Mesothelial cell of epicardium (in vitro differentiated cells): Measurements from ENCODE around the gene CSNK1A1. TPM values are rescaled to one million over a fixed set of nuclear protein-coding genes. Genes with fewer than 3 reads are reported as not detected.

Experiments used
- DNase-seq, 2 experiments: peaks; one replicate each; pipeline ENCODE4 v3.0.0; 2021; ENCODE audit warnings: low spot score in 2 of 2; ENCODE audit not compliant: unreplicated experiment in 2 of 2
- H3K27ac Mint-ChIP-seq: 2 replicates; pipeline ENCODE4 v1.8.0; 2021; ENCODE audit warnings: mixed read lengths
- H3K27me3 Mint-ChIP-seq: 2 replicates; pipeline ENCODE4 v1.8.0; 2021; ENCODE audit warnings: low read depth, mixed read lengths
- H3K36me3 Mint-ChIP-seq: 2 replicates; pipeline ENCODE4 v1.8.0; 2021; ENCODE audit warnings: mixed read lengths
- H3K4me1 Mint-ChIP-seq: 2 replicates; pipeline ENCODE4 v1.8.0; 2021; ENCODE audit warnings: mixed read lengths
- H3K4me3 Mint-ChIP-seq: 2 replicates; pipeline ENCODE4 v1.8.0; 2021; ENCODE audit warnings: mild to moderate bottlenecking, moderate library complexity, mixed read lengths
- H3K9me3 Mint-ChIP-seq: 2 replicates; pipeline ENCODE4 v1.8.0; 2021; ENCODE audit warnings: mixed read lengths
- total RNA-seq: library from RNA; stranded (reverse); gene quantifications from 3 replicates; pipeline ENCODE4 v1.2.1, GENCODE V29; 2021
- TF ChIP-seq, protein P1 (sequence below): fragments of 200-600 bp; sonication (generic); IDR thresholded peaks from one replicate; pipeline ENCODE4 v1.5.0; 2021; ENCODE audit warnings: antibody characterized with exemption; ENCODE audit not compliant: unreplicated experiment

Gene CSNK1A1
- total RNA-seq, 1 donor from 2014 or later, result 254 TPM

GRCh38 chr5:149486726-149487635 is 64.3 kb downstream of the CSNK1A1 start:
- H3K9me3 Mint-ChIP-seq, result no peaks in the 10 kb centered on the region
- TF ChIP-seq, protein P1, sequence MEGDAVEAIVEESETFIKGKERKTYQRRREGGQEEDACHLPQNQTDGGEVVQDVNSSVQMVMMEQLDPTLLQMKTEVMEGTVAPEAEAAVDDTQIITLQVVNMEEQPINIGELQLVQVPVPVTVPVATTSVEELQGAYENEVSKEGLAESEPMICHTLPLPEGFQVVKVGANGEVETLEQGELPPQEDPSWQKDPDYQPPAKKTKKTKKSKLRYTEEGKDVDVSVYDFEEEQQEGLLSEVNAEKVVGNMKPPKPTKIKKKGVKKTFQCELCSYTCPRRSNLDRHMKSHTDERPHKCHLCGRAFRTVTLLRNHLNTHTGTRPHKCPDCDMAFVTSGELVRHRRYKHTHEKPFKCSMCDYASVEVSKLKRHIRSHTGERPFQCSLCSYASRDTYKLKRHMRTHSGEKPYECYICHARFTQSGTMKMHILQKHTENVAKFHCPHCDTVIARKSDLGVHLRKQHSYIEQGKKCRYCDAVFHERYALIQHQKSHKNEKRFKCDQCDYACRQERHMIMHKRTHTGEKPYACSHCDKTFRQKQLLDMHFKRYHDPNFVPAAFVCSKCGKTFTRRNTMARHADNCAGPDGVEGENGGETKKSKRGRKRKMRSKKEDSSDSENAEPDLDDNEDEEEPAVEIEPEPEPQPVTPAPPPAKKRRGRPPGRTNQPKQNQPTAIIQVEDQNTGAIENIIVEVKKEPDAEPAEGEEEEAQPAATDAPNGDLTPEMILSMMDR, result no peak
- H3K27me3 Mint-ChIP-seq, result no peaks in the 10 kb centered on the region
- peak overlapping the region; percentile 91 for H3K27ac Mint-ChIP-seq
- no peaks in the 10 kb centered on the region for H3K36me3 Mint-ChIP-seq
- DNase-seq, result no peak
- H3K4me3 Mint-ChIP-seq, result no peak overlapping the region
- peaks cover 23% of the 10 kb centered on the region for H3K4me1 Mint-ChIP-seq

DNA sequence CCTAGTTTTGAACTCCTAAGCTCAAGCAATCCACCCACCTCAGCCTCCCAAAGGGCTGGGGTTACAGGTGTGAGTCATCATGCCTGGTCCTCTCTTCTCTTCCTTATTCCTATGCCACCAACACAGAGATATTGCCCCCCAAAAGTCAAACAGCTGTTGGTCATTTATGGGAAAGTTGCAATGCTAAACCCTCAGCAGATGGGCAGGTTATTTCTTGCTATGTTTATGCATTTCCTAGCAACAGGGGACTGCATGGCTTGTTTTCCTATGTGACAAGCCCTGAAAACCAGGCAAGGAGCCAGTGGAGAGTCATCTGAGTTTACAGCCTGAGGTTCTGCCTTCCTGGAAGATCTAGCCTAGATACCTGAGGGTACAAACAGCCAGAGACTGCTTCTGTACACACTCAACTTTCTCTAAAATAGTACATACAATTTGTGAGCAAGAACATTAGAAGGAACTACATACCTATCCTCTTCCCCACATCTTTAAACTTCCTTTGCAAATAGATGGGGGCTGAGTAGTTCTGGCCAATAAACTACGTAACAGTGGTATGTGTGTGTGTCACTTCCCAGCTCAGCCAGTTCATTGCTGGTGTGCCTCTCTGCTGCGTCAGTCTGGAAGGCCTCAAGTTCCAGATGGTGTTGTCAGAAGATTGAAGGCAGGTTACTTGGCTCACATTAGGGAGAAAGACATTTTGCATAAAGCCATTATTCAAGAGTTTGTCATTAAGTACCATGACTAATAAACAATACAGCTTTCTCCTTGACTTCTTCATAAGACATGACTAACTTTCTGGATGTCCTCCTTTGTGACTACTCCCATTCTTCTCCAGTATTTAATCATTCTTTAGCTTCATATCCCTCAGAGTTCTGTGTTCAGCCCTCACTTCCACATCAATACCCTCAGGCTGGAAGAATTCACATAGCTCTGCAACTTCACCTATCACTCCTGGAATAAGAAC is 65.3 kb downstream of the CSNK1A1 start:
- Mint-ChIP-seq H3K27ac (peak overlapping the region; percentile 91), H3K4me3 (no peak overlapping the region)

DNA sequence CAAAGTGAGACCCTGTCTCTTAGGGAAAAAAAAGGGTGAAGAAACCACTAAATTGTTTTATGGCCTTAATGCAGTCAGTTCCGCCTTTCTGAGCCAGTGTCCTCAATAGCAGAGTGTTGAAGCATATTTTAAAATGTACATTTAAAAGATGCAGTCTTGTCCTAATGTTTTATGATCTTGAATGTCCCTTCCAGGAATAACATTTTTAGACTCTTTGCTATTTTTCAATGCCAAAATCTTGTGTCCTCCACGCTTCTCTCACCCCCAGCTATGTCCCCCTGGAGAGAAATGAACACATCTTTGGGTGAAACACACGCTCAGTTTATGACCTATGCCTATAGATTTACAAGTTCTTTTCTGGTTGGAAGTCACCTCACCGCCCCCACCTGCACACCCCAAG is 69.8 kb downstream of the CSNK1A1 start:
- DNase-seq, result no peak
- Mint-ChIP-seq H3K4me1 (peaks cover 12% of the 10 kb centered on the region), H3K4me3 (no peak overlapping the region), H3K36me3 (no peaks in the 10 kb centered on the region), H3K27ac (no peak overlapping the region), H3K9me3 (no peaks in the 10 kb centered on the region), H3K27me3 (no peaks in the 10 kb centered on the region)
- TF ChIP-seq, protein P1, result no peak

More for the DNA sequence above, 65.3 kb downstream of the CSNK1A1 start:
- Mint-ChIP-seq H3K4me1 (peaks cover 23% of the 10 kb centered on the region), H3K9me3 (no peaks in the 10 kb centered on the region), H3K27me3 (no peaks in the 10 kb centered on the region), H3K36me3 (no peaks in the 10 kb centered on the region)
- TF ChIP-seq, protein P1, result no peak
- peak in 1 of 2 experiments; percentile 52 for DNase-seq

DNA sequence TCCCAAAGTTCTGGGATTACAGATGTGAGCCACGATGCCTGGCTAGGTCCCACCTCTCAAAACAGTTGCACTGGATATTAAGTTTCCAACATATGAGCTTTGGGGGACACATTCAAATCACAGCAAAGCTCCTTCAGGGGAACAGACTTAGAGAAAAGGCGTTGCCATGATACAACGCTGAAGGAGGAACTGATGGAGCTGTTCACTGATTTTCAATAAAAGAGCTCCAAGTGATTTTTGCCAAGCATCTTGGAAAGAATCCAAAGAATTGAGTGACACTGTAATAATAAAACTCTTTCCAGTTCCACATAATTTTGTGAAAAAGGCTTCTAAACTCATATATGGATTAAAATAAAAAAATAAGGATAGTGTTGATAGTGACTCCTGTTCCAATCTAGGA is 72.5 kb downstream of the CSNK1A1 start:
- no peaks in the 10 kb centered on the region for H3K36me3 Mint-ChIP-seq
- H3K9me3 Mint-ChIP-seq, result no peaks in the 10 kb centered on the region
- TF ChIP-seq, protein P1, result no peak
- H3K27me3 Mint-ChIP-seq, result no peaks in the 10 kb centered on the region
- no peak overlapping the region for H3K4me3 Mint-ChIP-seq
- H3K4me1 Mint-ChIP-seq, result peaks cover 3% of the 10 kb centered on the region
- H3K27ac Mint-ChIP-seq, result no peak overlapping the region
- DNase-seq, result no peak

DNA sequence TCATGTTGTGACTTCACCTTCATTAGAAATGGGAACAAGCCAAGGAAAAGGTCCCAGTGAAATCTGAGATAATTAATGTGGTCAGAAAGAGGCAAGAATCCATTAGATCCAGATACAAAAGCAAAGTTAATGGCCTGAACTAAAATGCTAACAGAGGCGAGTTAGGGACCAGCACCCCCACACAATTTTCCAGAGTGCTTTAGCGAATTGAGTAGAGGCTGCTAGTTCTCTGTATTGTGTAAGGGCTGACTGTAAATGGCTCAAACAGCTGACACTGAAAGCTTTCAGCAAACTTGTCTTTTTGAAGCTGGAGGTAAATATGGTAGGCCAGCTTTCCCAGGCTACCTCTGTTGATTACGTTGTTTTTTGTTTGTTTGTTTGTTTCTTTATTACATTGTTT is 75.5 kb downstream of the CSNK1A1 start:
- H3K27ac Mint-ChIP-seq, result peak overlapping the region; percentile 8
- no peak for DNase-seq
- H3K4me3 Mint-ChIP-seq, result no peak overlapping the region
- H3K4me1 Mint-ChIP-seq, result peaks cover 9% of the 10 kb centered on the region
- no peaks in the 10 kb centered on the region for H3K27me3 Mint-ChIP-seq
- H3K9me3 Mint-ChIP-seq, result no peaks in the 10 kb centered on the region
- TF ChIP-seq, protein P1, result no peak
- no peaks in the 10 kb centered on the region for H3K36me3 Mint-ChIP-seq
